ENCODE data around the gene SAT2.

DNA sequence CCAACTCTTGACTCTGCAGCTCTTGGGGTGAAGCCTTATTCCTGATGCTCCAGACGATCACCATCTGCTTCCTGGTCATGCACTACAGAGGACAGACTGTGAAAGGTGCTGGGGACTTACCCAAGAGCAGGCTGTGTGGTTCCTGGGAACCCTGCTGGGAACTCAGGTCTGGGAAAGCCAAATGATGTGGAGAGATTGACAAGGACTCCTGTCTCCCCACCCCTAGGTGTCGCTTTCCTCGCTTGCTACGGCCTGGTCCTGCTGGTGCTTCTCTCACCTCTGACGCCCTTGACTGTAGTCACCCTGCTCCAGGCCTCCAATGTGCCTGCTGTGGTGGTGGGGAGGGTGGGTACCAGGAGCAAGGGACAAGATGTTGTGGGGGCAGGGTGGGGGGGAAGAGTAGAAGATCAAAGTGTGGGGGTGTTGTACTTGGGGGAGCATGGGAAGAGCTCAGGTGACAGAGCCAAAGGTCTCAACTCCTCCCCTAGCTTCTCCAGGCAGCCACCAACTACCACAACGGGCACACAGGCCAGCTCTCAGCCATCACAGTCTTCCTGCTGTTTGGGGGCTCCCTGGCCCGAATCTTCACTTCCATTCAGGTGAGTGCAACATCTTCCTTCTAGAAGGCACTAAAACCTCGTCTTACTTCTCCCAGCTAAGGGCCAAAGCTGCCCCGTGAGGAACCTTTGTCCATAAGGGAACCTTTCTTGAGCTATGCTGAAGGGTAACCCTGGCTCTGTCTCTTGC lies 40.8 kb downstream of the SAT2 start:
- TF ChIP-seq SIN3A (IDR thresholded peaks at IDR 0.05; ENCODE audit: borderline replicate concordance, insufficient read depth, low read length), result no peak
- TF ChIP-seq, protein P1, sequence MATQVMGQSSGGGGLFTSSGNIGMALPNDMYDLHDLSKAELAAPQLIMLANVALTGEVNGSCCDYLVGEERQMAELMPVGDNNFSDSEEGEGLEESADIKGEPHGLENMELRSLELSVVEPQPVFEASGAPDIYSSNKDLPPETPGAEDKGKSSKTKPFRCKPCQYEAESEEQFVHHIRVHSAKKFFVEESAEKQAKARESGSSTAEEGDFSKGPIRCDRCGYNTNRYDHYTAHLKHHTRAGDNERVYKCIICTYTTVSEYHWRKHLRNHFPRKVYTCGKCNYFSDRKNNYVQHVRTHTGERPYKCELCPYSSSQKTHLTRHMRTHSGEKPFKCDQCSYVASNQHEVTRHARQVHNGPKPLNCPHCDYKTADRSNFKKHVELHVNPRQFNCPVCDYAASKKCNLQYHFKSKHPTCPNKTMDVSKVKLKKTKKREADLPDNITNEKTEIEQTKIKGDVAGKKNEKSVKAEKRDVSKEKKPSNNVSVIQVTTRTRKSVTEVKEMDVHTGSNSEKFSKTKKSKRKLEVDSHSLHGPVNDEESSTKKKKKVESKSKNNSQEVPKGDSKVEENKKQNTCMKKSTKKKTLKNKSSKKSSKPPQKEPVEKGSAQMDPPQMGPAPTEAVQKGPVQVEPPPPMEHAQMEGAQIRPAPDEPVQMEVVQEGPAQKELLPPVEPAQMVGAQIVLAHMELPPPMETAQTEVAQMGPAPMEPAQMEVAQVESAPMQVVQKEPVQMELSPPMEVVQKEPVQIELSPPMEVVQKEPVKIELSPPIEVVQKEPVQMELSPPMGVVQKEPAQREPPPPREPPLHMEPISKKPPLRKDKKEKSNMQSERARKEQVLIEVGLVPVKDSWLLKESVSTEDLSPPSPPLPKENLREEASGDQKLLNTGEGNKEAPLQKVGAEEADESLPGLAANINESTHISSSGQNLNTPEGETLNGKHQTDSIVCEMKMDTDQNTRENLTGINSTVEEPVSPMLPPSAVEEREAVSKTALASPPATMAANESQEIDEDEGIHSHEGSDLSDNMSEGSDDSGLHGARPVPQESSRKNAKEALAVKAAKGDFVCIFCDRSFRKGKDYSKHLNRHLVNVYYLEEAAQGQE (IDR thresholded peaks at IDR 0.05; ENCODE audit: insufficient read depth in 1 of 2, low read depth in 2 of 2, low read length in 2 of 2), result no peak
